Gastrocnemius medialis (tissue), 4 donors: Measurements from ENCODE around the gene SUPT5H. TPM values are rescaled to one million over a fixed set of nuclear protein-coding genes. Genes with fewer than 3 reads are reported as not detected.
A peak's percentile ranks its signal among the peaks of the same experiment; 100 is the strongest.
"Not testable (repeated sequence)": the region's sequence is repeated elsewhere in the genome, so short reads cannot be mapped to it uniquely, and the experiment has no call there.

Experiments used
- ATAC-seq, 2 donors: fragments of 150-250 bp; one replicate each; pipeline ENCODE4 v1.9.1; 2016
- DNase-seq, 2 donors: peaks; one replicate each; pipeline ENCODE4 v3.0.0-alpha.2; 2019
- H3K27ac ChIP-seq, 4 donors: fragments of 200-600 bp; sonication (generic); 1 replicate in 1 of 4; 2 replicates in 3 of 4; pipeline ENCODE4 v1.5.1; 2016 to 2018; ENCODE audit warnings: mild to moderate bottlenecking in 2 of 4, moderate library complexity in 1 of 4
- H3K27me3 ChIP-seq, 3 donors: fragments of 200-600 bp; sonication (generic) in 2 of 3; 1 replicate in 1 of 3; 2 replicates in 2 of 3; pipeline versions ENCODE4 v1.5.1 to v1.6.0; 2016 to 2019; ENCODE audit warnings: mild to moderate bottlenecking in 1 of 3, moderate library complexity in 1 of 3
- H3K36me3 ChIP-seq, 2 donors: fragments of 200-600 bp; sonication (generic) in 1 of 2; one replicate each; pipeline ENCODE4 v1.5.1; 2017 to 2018
- H3K4me1 ChIP-seq, 2 donors: fragments of 200-600 bp; sonication (generic) in 1 of 2; one replicate each; pipeline ENCODE4 v1.5.1; 2016 to 2017; ENCODE audit warnings: mild to moderate bottlenecking in 2 of 2
- H3K4me3 ChIP-seq, 4 donors: fragments of 200-600 bp; sonication (generic) in 3 of 4; 1 replicate in 1 of 4; 2 replicates in 3 of 4; pipeline ENCODE4 v1.5.1; 2016 to 2019; ENCODE audit warnings: mild to moderate bottlenecking in 2 of 4
- H3K9me3 ChIP-seq, 3 donors: fragments of 200-600 bp; sonication (generic) in 2 of 3; 1 replicate in 1 of 3; 2 replicates in 2 of 3; pipeline ENCODE4 v1.5.1; 2016 to 2019
- POLR2A ChIP-seq, 2 donors: fragments of 450-650 bp; IDR thresholded peaks; one replicate each; pipeline ENCODE4 v1.6.1; 2017; ENCODE audit warnings: antibody characterized with exemption in 2 of 2, mild to moderate bottlenecking in 2 of 2, moderate library complexity in 2 of 2
- in situ Hi-C, 4 donors: fragments of 200-750 bp; cut with MboI; loops; one replicate each; pipeline versions ENCODE4 v1.15.0 to v1.8.0; 2017; ENCODE audit warnings: low sequenced_read_pairs in 4 of 4
- intact Hi-C: fragments of 100-400 bp; cut with DNase I; formaldehyde crosslinking; loops from one replicate; pipeline ENCODE4 v1.15.1; 2023; ENCODE audit warnings: low total_unique reads
- total RNA-seq, 4 donors: library from RNA; depleted of rRNA; stranded (reverse); fragments of >200 nt; gene quantifications; one replicate each; pipeline versions ENCODE4 v1.1.0 to v1.2.3, GENCODE V29; 2016
- TF ChIP-seq, protein P1 (sequence below), 5 experiments: fragments of 450-650 bp in 3 of 5; fragments of 200-600 bp in 2 of 5; sonication (generic) in 2 of 5; IDR thresholded peaks in 4 of 5; conservative IDR thresholded peaks in 1 of 5; 1 replicate in 4 of 5; 2 replicates in 1 of 5; pipeline ENCODE4 v1.5.1; 2016 to 2019; ENCODE audit warnings: antibody characterized with exemption in 5 of 5, mild to moderate bottlenecking in 3 of 5, moderate library complexity in 3 of 5

SUPT5H gene
- total RNA-seq, 4 donors from 2014 or later: 60.7 to 148 (median 108) TPM

- intact Hi-C loops: no loop called here
- H3K36me3 ChIP-seq: peaks cover 0 to 75% of the 10 kb centered on the region in 2 donors
- H3K4me3 ChIP-seq: no peak overlapping the region
- DNase-seq (no peak), ATAC-seq (no peak)
- no peaks in the 10 kb centered on the region for H3K4me1 ChIP-seq
- H3K27ac ChIP-seq: no peak overlapping the region
- H3K9me3 ChIP-seq: no peaks in the 10 kb centered on the region
- H3K27me3 ChIP-seq: no peaks in the 10 kb centered on the region
- TF ChIP-seq POLR2A (IDR thresholded peaks at IDR 0.05): no peak
- TF ChIP-seq, protein P1, sequence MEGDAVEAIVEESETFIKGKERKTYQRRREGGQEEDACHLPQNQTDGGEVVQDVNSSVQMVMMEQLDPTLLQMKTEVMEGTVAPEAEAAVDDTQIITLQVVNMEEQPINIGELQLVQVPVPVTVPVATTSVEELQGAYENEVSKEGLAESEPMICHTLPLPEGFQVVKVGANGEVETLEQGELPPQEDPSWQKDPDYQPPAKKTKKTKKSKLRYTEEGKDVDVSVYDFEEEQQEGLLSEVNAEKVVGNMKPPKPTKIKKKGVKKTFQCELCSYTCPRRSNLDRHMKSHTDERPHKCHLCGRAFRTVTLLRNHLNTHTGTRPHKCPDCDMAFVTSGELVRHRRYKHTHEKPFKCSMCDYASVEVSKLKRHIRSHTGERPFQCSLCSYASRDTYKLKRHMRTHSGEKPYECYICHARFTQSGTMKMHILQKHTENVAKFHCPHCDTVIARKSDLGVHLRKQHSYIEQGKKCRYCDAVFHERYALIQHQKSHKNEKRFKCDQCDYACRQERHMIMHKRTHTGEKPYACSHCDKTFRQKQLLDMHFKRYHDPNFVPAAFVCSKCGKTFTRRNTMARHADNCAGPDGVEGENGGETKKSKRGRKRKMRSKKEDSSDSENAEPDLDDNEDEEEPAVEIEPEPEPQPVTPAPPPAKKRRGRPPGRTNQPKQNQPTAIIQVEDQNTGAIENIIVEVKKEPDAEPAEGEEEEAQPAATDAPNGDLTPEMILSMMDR (IDR thresholded peaks at IDR 0.05 in 4 of 5, conservative IDR thresholded peaks at IDR 0.05 in 1 of 5): no peak
- in situ Hi-C loops: no loop called here
These were observed 28.1 kb downstream of the SUPT5H start for GRCh38 chr19:39473443-39473960.

DNA sequence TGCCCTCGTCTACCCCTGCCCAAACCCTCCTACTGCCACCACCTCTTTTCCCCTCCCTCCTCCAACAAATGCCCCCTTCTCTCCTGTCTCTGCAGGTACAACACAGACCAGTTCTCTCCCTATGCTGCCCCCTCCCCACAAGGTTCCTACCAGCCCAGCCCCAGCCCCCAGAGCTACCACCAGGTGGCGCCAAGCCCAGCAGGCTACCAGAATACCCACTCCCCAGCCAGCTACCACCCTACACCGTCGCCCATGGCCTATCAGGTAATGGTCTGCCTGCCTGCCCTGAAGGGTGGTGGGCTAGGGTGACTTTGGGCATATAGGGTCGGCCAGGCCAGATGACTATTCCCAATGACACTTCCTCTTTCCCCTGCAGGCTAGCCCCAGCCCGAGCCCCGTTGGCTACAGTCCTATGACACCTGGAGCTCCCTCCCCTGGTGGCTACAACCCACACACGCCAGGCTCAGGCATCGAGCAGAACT is 28.8 kb downstream of the SUPT5H start:
- Histone ChIP-seq H3K36me3 (peaks cover 0 to 68% of the 10 kb centered on the region in 2 donors), H3K4me3 (no peak overlapping the region), H3K4me1 (no peaks in the 10 kb centered on the region), H3K9me3 (no peaks in the 10 kb centered on the region), H3K27me3 (no peaks in the 10 kb centered on the region), H3K27ac (peak overlapping the region in 1 of 4 donors; percentile 12)
- intact Hi-C loops (loop anchor here (1.0 kb wide), 1 partner anchor 58 kb away; the partner anchor contains the start of gene EID2B), in situ Hi-C loops (no loop called here)
- DNase-seq: peak in 1 of 2 donors; percentile 33
- peak in 1 of 2 donors; percentile 68 for ATAC-seq
- TF ChIP-seq POLR2A (IDR thresholded peaks at IDR 0.05): no peak
- TF ChIP-seq, protein P1 (IDR thresholded peaks at IDR 0.05 in 4 of 5, conservative IDR thresholded peaks at IDR 0.05 in 1 of 5): peak; percentile 52 to 87 (median 78)

DNA sequence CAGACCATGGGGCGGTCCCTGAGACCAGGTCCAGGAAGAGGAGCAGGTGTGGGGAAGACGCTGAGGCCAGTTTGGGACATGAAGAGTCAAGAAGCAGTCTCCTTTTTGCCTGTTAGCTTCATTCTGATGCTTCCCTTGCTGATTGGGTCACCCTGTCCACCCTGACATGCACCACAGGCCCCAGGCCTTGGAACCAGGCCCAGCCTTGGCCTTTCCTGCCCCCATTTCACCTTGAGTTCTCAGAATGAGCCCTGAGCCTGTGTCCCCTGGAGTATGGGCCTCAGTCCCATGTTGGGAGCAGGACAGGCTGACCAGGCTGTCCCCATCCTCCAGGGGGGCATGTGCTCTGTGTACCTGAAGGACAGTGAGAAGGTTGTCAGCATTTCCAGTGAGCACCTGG is 30.4 kb downstream of the SUPT5H start:
- no peak overlapping the region for H3K4me3 ChIP-seq
- no peak for DNase-seq
- no peaks in the 10 kb centered on the region for H3K27me3 ChIP-seq
- in situ Hi-C loops: loop anchor here in 1 of 4 donors (5.0 kb wide), 1 partner anchor 62 kb away; no protein-coding TSS in a partner anchor
- H3K4me1 ChIP-seq: no peaks in the 10 kb centered on the region
- intact Hi-C loops: no loop called here
- TF ChIP-seq POLR2A (IDR thresholded peaks at IDR 0.05): no peak
- TF ChIP-seq, protein P1 (IDR thresholded peaks at IDR 0.05 in 4 of 5, conservative IDR thresholded peaks at IDR 0.05 in 1 of 5): no peak
- no peaks in the 10 kb centered on the region for H3K9me3 ChIP-seq
- H3K27ac ChIP-seq: no peak overlapping the region
- no peak for ATAC-seq
- peaks cover 0 to 53% of the 10 kb centered on the region in 2 donors for H3K36me3 ChIP-seq

- H3K36me3 ChIP-seq: peaks cover 0 to 29% of the 10 kb centered on the region in 2 donors
- H3K9me3 ChIP-seq, H3K27me3 ChIP-seq, intact Hi-C loops, ATAC-seq, DNase-seq, H3K4me3 ChIP-seq: not testable (repeated sequence)
- peaks cover 11% of the 10 kb centered on the region in 2 donors for H3K4me1 ChIP-seq
- in situ Hi-C loops: loop anchor here in 1 of 4 donors (5.0 kb wide), 1 partner anchor 58 kb away; no protein-coding TSS in a partner anchor
- H3K27ac ChIP-seq: peak overlapping the region in 2 of 4 donors; percentile 88 to 92
These were observed 34.0 kb downstream of the SUPT5H start for GRCh38 chr19:39479319-39479801.

DNA sequence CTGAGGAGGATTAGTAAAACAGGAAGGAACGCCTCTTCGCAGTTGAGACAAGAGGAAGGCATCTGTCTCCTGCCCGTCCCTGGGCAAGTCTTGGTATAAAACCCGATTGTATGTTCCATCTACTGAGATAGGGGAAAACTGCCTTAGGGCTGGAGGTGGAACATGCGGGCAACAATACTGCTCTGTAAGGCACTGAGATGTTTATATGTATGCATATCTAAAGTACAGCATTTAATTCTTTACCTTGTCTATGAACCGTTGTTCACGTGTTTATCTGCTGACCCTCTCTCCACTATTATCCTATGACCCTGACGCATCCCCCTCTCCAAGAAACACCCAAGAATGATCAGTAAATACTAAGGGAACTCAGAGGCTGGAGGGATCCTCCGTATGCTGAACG is 34.5 kb downstream of the SUPT5H start:
- ATAC-seq: no peak
- no peaks in the 10 kb centered on the region for H3K9me3 ChIP-seq
- H3K36me3 ChIP-seq: peaks cover 0 to 30% of the 10 kb centered on the region in 2 donors
- DNase-seq: no peak
- no peak for TF ChIP-seq POLR2A (IDR thresholded peaks at IDR 0.05)
- TF ChIP-seq, protein P1 (IDR thresholded peaks at IDR 0.05 in 4 of 5, conservative IDR thresholded peaks at IDR 0.05 in 1 of 5): no peak
- peaks cover 11% of the 10 kb centered on the region in 2 donors for H3K4me1 ChIP-seq
- intact Hi-C loops: loop anchor here (2.0 to 5.0 kb wide), 3 partner anchors 53 to 355 kb away; partner anchors contain the start of genes EID2B, PAK4 and SAMD4B
- peak overlapping the region; percentile 92 to 100 (median 99) for H3K4me3 ChIP-seq
- H3K27ac ChIP-seq: peak overlapping the region; percentile 88 to 95 (median 92)
- H3K27me3 ChIP-seq: no peaks in the 10 kb centered on the region
- in situ Hi-C loops: loop anchor here in 1 of 4 donors (5.0 kb wide), 1 partner anchor 57 kb away; no protein-coding TSS in a partner anchor
